Neural progenitor cell (in vitro differentiated cells): ENCODE results near the gene TYMP. TPM values are rescaled to one million over a fixed set of nuclear protein-coding genes. Genes with fewer than 3 reads are reported as not detected.

Source experiments
- DNase-seq: peaks from one replicate; pipeline ENCODE4 v3.0.0-alpha.2; 2016; ENCODE audit warnings: low spot score
- H2AFZ ChIP-seq: fragments of 200-600 bp; sonication (generic); replicated peaks from 2 replicates; pipeline ENCODE4 v1.6.1; 2016; ENCODE audit warnings: antibody characterized with exemption
- H3F3A ChIP-seq: fragments of 200-600 bp; sonication (generic); 2 replicates; pipeline ENCODE4 v1.6.1; 2016; ENCODE audit warnings: antibody characterized with exemption, low read depth
- H3K27ac ChIP-seq: fragments of 200-600 bp; sonication (generic); 2 replicates; pipeline ENCODE4 v1.5.1; 2016; ENCODE audit warnings: mild to moderate bottlenecking
- H3K27me3 ChIP-seq: fragments of 200-600 bp; sonication (generic); 2 replicates; pipeline ENCODE4 v1.6.1; 2016; ENCODE audit warnings: mild to moderate bottlenecking, moderate library complexity
- H3K36me3 ChIP-seq: fragments of 200-600 bp; sonication (generic); 2 replicates; pipeline ENCODE4 v1.5.1; 2016
- H3K4me1 ChIP-seq: fragments of 200-600 bp; sonication (generic); 2 replicates; pipeline ENCODE4 v1.6.1; 2016; ENCODE audit warnings: mixed run types
- H3K4me2 ChIP-seq: fragments of 200-600 bp; sonication (generic); 2 replicates; pipeline ENCODE4 v1.6.1; 2016
- H3K4me3 ChIP-seq: fragments of 200-600 bp; sonication (generic); 2 replicates; pipeline ENCODE4 v1.5.1; 2016
- H3K79me2 ChIP-seq: fragments of 200-600 bp; sonication (generic); 2 replicates; pipeline ENCODE4 v1.6.1; 2016; ENCODE audit warnings: low read depth
- H3K9ac ChIP-seq: fragments of 200-600 bp; sonication (generic); 2 replicates; pipeline ENCODE4 v1.6.1; 2016
- H3K9me3 ChIP-seq: fragments of 200-600 bp; sonication (generic); 2 replicates; pipeline ENCODE4 v1.5.1; 2016; ENCODE audit warnings: low read depth
- H4K20me1 ChIP-seq: fragments of 200-600 bp; sonication (generic); 2 replicates; pipeline ENCODE4 v1.6.1; 2016; ENCODE audit warnings: low read depth
- H3K27ac Mint-ChIP-seq: 3 replicates; pipeline ENCODE4 v1.8.0; 2021; ENCODE audit warnings: mixed read lengths
- H3K27me3 Mint-ChIP-seq: 2 replicates; pipeline ENCODE4 v1.8.0; 2022; ENCODE audit warnings: low read depth, mild to moderate bottlenecking, inconsistent platforms, moderate library complexity, mixed read lengths; ENCODE audit not compliant: insufficient read depth
- H3K36me3 Mint-ChIP-seq: 3 replicates; pipeline ENCODE4 v1.8.0; 2021; ENCODE audit warnings: mixed read lengths
- H3K4me1 Mint-ChIP-seq: 3 replicates; pipeline ENCODE4 v1.8.0; 2021; ENCODE audit warnings: mixed read lengths
- H3K4me3 Mint-ChIP-seq: 3 replicates; pipeline ENCODE4 v1.8.0; 2021; ENCODE audit warnings: mild to moderate bottlenecking, moderate library complexity, mixed read lengths
- H3K9me3 Mint-ChIP-seq: 3 replicates; pipeline ENCODE4 v1.8.0; 2020; ENCODE audit warnings: mixed read lengths
- EZH2 ChIP-seq: fragments of 200-600 bp; sonication (generic); IDR thresholded peaks from 2 replicates; pipeline ENCODE4 v1.6.1; 2017; ENCODE audit warnings: antibody characterized with exemption, mild to moderate bottlenecking, moderate library complexity
- EZH2phosphoT487 ChIP-seq: fragments of 200-600 bp; sonication (generic); IDR thresholded peaks from 2 replicates; pipeline ENCODE4 v1.6.1; 2017; ENCODE audit warnings: antibody characterized with exemption
- total RNA-seq: library from RNA; depleted of rRNA; stranded (reverse); fragments of >200 nt; gene quantifications from 2 replicates; pipeline ENCODE4 v1.2.3, GENCODE V29; 2015; ENCODE audit warnings: low replicate concordance
- TF ChIP-seq, protein P1 (sequence below): fragments of 200-600 bp; sonication (generic); IDR thresholded peaks from 2 replicates; pipeline ENCODE4 v1.5.1; 2017; ENCODE audit warnings: antibody characterized with exemption, mild to moderate bottlenecking

TYMP gene
- total RNA-seq, 1 donor from 2014 or later, result not detected

DNA sequence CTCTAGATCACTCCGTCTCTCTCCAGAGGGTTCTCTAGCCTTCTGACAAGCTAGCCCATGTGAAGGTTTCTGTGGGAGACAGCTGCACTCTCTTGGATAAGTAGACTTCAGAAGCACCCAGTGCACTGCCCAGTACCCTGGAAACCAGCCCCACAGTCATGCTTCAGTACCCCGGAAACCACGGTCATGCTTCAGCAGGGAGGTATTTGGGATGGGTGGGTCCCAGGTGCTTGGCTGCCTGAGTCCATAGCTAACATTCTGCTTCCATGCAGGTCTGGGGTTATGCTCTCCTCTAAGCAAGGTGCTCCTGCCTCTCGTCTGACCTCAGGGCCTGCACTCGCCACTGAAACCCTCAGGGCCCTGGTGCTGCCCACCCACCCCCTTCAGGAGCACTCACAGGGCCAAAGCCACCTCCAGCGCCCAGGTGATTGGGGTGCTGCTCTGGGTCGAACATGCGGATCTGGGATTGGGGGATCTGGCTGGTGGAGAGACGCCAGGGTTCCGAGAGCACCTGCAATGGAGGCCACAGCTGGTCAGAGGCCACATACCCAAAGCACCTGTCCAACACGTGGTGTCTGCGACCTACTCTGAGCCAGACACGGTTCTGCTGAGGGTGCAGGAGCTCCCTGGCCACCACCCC is 40.2 kb upstream of the TYMP start:
- H3K27me3 ChIP-seq, result peaks cover under 1% of the 10 kb centered on the region
- H3K27me3 Mint-ChIP-seq, result no peaks in the 10 kb centered on the region
- H4K20me1 ChIP-seq, result no peaks in the 10 kb centered on the region
- H3K36me3 Mint-ChIP-seq, result peaks cover 16% of the 10 kb centered on the region
- no peaks in the 10 kb centered on the region for H3K4me1 Mint-ChIP-seq
- H3K36me3 ChIP-seq, result no peaks in the 10 kb centered on the region
- DNase-seq, result no peak
- no peaks in the 10 kb centered on the region for H3K4me1 ChIP-seq
- no peak overlapping the region for H3K4me2 ChIP-seq
- H3K27ac ChIP-seq, result no peak overlapping the region
- no peak overlapping the region for H3K4me3 Mint-ChIP-seq
- TF ChIP-seq EZH2phosphoT487 (no peak), EZH2 (no peak)
- TF ChIP-seq, protein P1, sequence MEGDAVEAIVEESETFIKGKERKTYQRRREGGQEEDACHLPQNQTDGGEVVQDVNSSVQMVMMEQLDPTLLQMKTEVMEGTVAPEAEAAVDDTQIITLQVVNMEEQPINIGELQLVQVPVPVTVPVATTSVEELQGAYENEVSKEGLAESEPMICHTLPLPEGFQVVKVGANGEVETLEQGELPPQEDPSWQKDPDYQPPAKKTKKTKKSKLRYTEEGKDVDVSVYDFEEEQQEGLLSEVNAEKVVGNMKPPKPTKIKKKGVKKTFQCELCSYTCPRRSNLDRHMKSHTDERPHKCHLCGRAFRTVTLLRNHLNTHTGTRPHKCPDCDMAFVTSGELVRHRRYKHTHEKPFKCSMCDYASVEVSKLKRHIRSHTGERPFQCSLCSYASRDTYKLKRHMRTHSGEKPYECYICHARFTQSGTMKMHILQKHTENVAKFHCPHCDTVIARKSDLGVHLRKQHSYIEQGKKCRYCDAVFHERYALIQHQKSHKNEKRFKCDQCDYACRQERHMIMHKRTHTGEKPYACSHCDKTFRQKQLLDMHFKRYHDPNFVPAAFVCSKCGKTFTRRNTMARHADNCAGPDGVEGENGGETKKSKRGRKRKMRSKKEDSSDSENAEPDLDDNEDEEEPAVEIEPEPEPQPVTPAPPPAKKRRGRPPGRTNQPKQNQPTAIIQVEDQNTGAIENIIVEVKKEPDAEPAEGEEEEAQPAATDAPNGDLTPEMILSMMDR, result no peak
- H3K9me3 ChIP-seq, result no peaks in the 10 kb centered on the region
- H3F3A ChIP-seq, result no peaks in the 10 kb centered on the region
- H3K9me3 Mint-ChIP-seq, result no peaks in the 10 kb centered on the region
- no peak overlapping the region for H3K9ac ChIP-seq
- H3K79me2 ChIP-seq, result no peaks in the 10 kb centered on the region
- no peak overlapping the region for H2AFZ ChIP-seq
- H3K27ac Mint-ChIP-seq, result no peak overlapping the region
- no peak overlapping the region for H3K4me3 ChIP-seq

DNA sequence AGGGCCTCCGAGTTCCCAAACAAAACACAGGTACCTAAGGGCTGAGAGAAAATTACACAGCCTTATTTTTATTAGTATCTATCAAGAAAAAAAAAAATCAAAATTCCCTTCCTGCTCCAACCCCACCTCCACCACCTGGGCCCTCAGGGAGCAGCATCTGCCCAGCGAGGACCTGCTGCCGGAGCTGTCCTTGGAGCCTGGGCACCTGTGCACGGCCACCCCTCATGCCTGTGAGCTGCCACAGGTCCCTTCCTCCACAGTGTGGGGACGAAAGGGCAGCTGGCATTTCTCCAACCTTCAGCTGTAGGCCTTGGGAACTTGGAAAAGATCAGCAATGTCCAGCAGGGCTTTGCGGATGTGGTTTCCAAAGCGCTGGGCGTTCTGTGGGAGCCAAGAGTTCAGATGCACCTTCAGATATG is 39.2 kb upstream of the TYMP start:
- no peak for DNase-seq
- Histone ChIP-seq H3K79me2 (no peaks in the 10 kb centered on the region), H3K9ac (no peak overlapping the region), H4K20me1 (no peaks in the 10 kb centered on the region), H3K4me1 (no peaks in the 10 kb centered on the region), H3K4me2 (no peak overlapping the region), H3K27me3 (peaks cover 10% of the 10 kb centered on the region), H3K9me3 (no peaks in the 10 kb centered on the region), H3K27ac (no peak overlapping the region), H3K36me3 (no peaks in the 10 kb centered on the region), H3F3A (no peaks in the 10 kb centered on the region), H3K4me3 (no peak overlapping the region), H2AFZ (no peak overlapping the region)
- no peaks in the 10 kb centered on the region for H3K27me3 Mint-ChIP-seq
- peaks cover 16% of the 10 kb centered on the region for H3K36me3 Mint-ChIP-seq
- TF ChIP-seq EZH2phosphoT487 (no peak), EZH2 (no peak)
- TF ChIP-seq, protein P1, result no peak
- no peak overlapping the region for H3K4me3 Mint-ChIP-seq
- no peaks in the 10 kb centered on the region for H3K9me3 Mint-ChIP-seq
- no peak overlapping the region for H3K27ac Mint-ChIP-seq
- H3K4me1 Mint-ChIP-seq, result peaks cover 2% of the 10 kb centered on the region

DNA sequence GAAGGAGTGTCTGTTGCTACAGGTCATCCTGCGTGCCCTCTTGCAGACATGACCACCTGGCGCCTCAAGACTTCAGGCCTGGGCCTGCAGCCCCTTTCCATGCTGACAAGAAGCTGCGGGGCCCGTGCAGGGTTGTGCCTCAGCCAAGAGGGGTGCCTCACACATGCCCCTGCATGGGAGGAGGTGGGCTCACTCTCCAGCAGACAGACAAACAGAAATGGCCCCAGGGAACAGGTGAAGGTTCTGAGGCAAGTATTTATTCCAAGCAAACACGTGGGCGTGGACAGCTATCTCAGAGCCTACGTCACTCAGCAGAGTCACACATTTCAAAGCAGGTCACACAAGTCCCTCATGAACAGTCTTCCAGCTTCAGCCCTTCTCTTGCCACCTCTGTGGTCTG is 38.8 kb upstream of the TYMP start:
- peaks cover 16% of the 10 kb centered on the region for H3K36me3 Mint-ChIP-seq

More for the DNA sequence above, 38.8 kb upstream of the TYMP start:
- Histone ChIP-seq H3K4me3 (no peak overlapping the region), H3K9me3 (no peaks in the 10 kb centered on the region), H4K20me1 (no peaks in the 10 kb centered on the region), H3K36me3 (no peaks in the 10 kb centered on the region), H3K27ac (no peak overlapping the region), H3K27me3 (peaks cover 14% of the 10 kb centered on the region), H3F3A (no peaks in the 10 kb centered on the region), H3K79me2 (no peaks in the 10 kb centered on the region), H3K4me2 (no peak overlapping the region), H3K4me1 (peaks cover under 1% of the 10 kb centered on the region), H3K9ac (no peak overlapping the region), H2AFZ (no peak overlapping the region)
- H3K4me1 Mint-ChIP-seq, result peaks cover 5% of the 10 kb centered on the region
- H3K9me3 Mint-ChIP-seq, result no peaks in the 10 kb centered on the region
- no peak overlapping the region for H3K4me3 Mint-ChIP-seq
- peaks cover 3% of the 10 kb centered on the region for H3K27me3 Mint-ChIP-seq
- no peak for TF ChIP-seq EZH2phosphoT487
- TF ChIP-seq, protein P1, result no peak
- no peak for TF ChIP-seq EZH2
- no peak for DNase-seq
- no peak overlapping the region for H3K27ac Mint-ChIP-seq
